Psoas muscle (tissue), 8 donors: ENCODE measurements around the gene VPS13D. TPM values are rescaled to one million over a fixed set of nuclear protein-coding genes. Genes with fewer than 3 reads are reported as not detected.

Source experiments
- ATAC-seq, 4 donors: fragments of 200-7000 bp; cut with Tn5 transposase; one replicate each; pipeline ENCODE4 v1.9.1; 2020; ENCODE audit warnings: moderate library complexity in 3 of 4, mild to moderate bottlenecking in 2 of 4
- DNase-seq, 2 donors: peaks; one replicate each; pipeline ENCODE4 v3.0.0-alpha.2; 2020
- H3K27ac ChIP-seq: fragments of 200-600 bp; one replicate; pipeline ENCODE4 v1.8.0; 2022
- H3K27me3 ChIP-seq, 3 donors: fragments of 200-600 bp in 1 of 3; one replicate each; pipeline versions ENCODE4 v1.6.1 to v1.8.0; 2013 to 2022; ENCODE audit warnings: low read length in 2 of 3, mild to moderate bottlenecking in 2 of 3, moderate library complexity in 1 of 3; ENCODE audit not compliant: insufficient read depth in 3 of 3
- H3K36me3 ChIP-seq, 2 donors: fragments of 200-600 bp in 1 of 2; one replicate each; pipeline versions ENCODE4 v1.6.1 to v1.8.0; 2013 to 2022; ENCODE audit warnings: low read depth in 1 of 2, mild to moderate bottlenecking in 1 of 2, moderate library complexity in 1 of 2; ENCODE audit not compliant: insufficient read depth in 1 of 2
- H3K4me1 ChIP-seq: fragments of 200-600 bp; one replicate; pipeline ENCODE4 v1.8.0; 2022
- H3K4me3 ChIP-seq: fragments of 200-600 bp; one replicate; pipeline ENCODE4 v1.8.0; 2022; ENCODE audit warnings: mild to moderate bottlenecking
- H3K9me3 ChIP-seq: fragments of 200-600 bp; one replicate; pipeline ENCODE4 v1.8.0; 2022
- WGBS, 3 donors: extraction: QIAGEN DNeasy Blood & Tissue Kit; methylation state at CpG; one replicate each; pipeline versions ENCODE4 v1.1.6 to v1.1.7; 2013; 5-methylcytosine and 5-hydroxymethylcytosine counted together
- intact Hi-C, 2 donors: fragments of 100-400 bp; cut with DNase I; formaldehyde crosslinking; loops; one replicate each; pipeline versions ENCODE4 v1.11.0 to v1.14.2; 2022
- polyA plus RNA-seq, 3 donors: library from polyadenylated mRNA; stranded (reverse); fragments of 200-250 nt; gene quantifications; one replicate each; pipeline ENCODE4 v1.2.3, GENCODE V29; 2013
- total RNA-seq, 4 donors: library from RNA; stranded (reverse); fragmentation: NEBNext Ultra II Directional in 2 of 4; extraction: Animal tissue kit (Norgen Biotek cat#: 25700) in 2 of 4; gene quantifications; one replicate each; pipeline versions ENCODE4 v1.2.1 to v1.2.4, GENCODE V29; 2021 to 2023
- TF ChIP-seq, protein P1 (sequence below): fragments of 200-600 bp; IDR thresholded peaks from one replicate; pipeline ENCODE4 v1.8.0; 2022; ENCODE audit warnings: antibody characterized with exemption
- donor health status: healthy with polysubstance abuse.
- donor health status: DM: no; HTN: no; CAD: no; lungs with moderate emphysema.
- donor health status: Bipolar disorder and iron deficiency.
- donor health status: healthy.
- donor health status: DM: yes; HTN: yes; CAD: no.
- donor health status: DM: no; HTN: no; CAD: no.
- donor health status: DM: no; HTN: no; CAD: no.
- donor health status: DM: yes; HTN: yes; CAD: no.

Gene VPS13D
- total and polyA plus RNA-seq, 7 donors = 19.9 to 69.1 (median 45.3) TPM

DNA sequence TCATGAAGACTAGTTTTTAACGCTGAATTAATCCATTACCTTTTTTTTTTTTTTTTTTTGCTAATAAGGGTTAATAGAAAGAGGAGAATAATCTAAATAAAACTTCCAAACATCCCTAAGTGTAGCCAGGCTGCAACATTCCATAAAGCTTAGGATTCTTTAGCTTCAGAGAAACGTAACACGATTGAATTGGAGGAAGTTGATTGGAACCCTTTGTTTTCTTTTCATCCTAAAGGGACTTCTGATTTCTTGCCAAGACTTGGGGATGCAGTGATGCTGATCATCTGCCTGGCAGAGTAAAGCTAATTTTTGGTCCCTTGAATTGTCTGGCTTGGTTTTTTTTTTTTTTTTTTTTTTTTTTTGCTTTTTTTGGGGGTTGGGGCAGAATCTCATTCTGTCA, 142.9 kb downstream of the VPS13D start:
- Histone ChIP-seq H3K4me3 (no peak overlapping the region), H3K27me3 (no peaks in the 10 kb centered on the region), H3K27ac (no peak overlapping the region), H3K9me3 (no peaks in the 10 kb centered on the region), H3K4me1 (no peaks in the 10 kb centered on the region), H3K36me3 (peaks cover 6 to 88% of the 10 kb centered on the region in 2 donors)
- no peak for ATAC-seq
- no peak for DNase-seq
- TF ChIP-seq, protein P1, sequence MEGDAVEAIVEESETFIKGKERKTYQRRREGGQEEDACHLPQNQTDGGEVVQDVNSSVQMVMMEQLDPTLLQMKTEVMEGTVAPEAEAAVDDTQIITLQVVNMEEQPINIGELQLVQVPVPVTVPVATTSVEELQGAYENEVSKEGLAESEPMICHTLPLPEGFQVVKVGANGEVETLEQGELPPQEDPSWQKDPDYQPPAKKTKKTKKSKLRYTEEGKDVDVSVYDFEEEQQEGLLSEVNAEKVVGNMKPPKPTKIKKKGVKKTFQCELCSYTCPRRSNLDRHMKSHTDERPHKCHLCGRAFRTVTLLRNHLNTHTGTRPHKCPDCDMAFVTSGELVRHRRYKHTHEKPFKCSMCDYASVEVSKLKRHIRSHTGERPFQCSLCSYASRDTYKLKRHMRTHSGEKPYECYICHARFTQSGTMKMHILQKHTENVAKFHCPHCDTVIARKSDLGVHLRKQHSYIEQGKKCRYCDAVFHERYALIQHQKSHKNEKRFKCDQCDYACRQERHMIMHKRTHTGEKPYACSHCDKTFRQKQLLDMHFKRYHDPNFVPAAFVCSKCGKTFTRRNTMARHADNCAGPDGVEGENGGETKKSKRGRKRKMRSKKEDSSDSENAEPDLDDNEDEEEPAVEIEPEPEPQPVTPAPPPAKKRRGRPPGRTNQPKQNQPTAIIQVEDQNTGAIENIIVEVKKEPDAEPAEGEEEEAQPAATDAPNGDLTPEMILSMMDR = no peak
- intact Hi-C loops = no loop called here
- 68 to 76% (median 73%) methylated on average over 3 of the region's 3 CpGs for WGBS, 3 donors

DNA sequence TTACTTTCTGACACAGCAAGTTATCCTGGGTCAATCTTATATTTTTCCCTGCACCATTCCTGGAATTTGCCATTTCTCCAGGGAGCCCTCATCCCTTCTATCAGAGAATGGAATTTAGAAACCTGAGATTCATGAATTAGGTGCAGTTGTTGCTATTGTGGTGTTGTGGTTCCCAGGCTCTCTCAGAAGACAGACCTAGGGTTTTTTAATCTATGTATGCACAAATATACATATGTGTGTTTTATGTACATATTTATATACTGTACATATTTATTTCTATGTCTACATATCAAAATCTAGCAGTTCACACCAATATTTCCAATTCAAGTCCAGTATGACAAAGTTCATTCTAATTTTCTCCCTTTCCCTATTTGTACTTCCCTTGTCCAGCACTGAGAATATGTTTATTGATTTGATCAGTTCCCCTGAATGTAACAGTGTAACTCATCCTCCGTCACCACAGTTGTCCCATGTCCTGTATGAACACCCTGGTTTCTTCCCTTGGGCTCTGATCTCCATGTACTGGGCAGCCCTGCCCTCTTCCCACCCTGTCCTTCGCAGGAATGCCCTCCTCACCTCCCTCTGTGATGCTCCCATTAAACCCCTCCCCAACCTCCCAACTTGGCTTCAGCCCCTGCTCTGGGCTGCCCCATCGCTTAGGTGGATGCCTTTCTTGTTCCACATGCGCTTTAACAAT, 145.5 kb downstream of the VPS13D start:
- no peak overlapping the region for H3K4me3 ChIP-seq
- peaks cover 9 to 88% of the 10 kb centered on the region in 2 donors for H3K36me3 ChIP-seq
- WGBS, 3 donors = 90 to 97% (median 93%) methylated on average over 4 of the region's 4 CpGs
- DNase-seq = no peak
- H3K27me3 ChIP-seq = no peaks in the 10 kb centered on the region
- TF ChIP-seq, protein P1 = no peak
- ATAC-seq = no peak
- no peak overlapping the region for H3K27ac ChIP-seq
- H3K4me1 ChIP-seq = no peaks in the 10 kb centered on the region
- no peaks in the 10 kb centered on the region for H3K9me3 ChIP-seq
- intact Hi-C loops = no loop called here

DNA sequence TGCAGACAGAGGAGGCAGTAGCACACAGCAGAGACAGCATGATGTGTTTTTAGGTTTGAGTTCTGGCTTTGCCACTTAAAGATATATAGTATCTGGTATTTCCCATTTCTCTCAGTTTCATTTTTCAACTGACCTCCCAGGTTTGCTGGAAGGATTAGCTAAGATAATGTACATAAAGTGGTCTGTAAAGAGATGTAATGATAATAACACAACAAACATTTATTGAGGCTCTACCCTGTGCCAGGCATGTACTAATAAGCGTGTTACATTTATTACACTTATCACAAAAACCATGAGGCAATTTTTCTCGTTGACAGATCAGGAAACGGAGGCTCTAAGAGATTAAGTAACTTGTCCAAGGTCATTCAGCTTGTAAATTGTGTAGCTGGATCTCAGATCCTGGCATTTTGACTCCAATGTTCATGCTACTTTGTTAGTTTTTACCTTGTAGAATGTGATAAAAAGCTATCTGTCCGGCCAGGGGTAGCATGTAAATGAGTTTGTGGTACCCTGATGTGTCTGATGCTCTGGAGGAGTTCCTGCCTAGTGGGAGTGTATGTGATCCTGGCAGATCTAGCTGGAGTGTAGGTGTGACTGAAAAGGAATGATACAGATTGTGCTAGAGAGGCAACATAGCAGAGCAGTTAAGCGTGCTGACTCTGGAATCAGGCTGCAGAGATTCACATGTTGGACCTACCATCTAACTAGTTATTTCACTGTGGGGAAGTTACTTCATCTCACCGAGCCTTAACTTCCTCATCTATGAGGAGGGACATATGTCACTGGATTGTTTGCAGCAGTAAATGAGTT, 146.6 kb downstream of the VPS13D start:
- no peak overlapping the region for H3K27ac ChIP-seq
- WGBS, 3 donors = 81 to 86% (median 81%) methylated on average over 6 of the region's 6 CpGs
- no peaks in the 10 kb centered on the region for H3K27me3 ChIP-seq
- intact Hi-C loops = no loop called here
- H3K36me3 ChIP-seq = peaks cover 9 to 85% of the 10 kb centered on the region in 2 donors
- TF ChIP-seq, protein P1 = no peak
- no peak for DNase-seq
- no peaks in the 10 kb centered on the region for H3K4me1 ChIP-seq
- no peak overlapping the region for H3K4me3 ChIP-seq
- H3K9me3 ChIP-seq = no peaks in the 10 kb centered on the region
- ATAC-seq = peak in 1 of 4 donors; percentile 41

- H3K9me3 ChIP-seq = no peaks in the 10 kb centered on the region
- TF ChIP-seq, protein P1 = no peak
- H3K36me3 ChIP-seq = peaks cover 14 to 85% of the 10 kb centered on the region in 2 donors
- H3K4me3 ChIP-seq = no peak overlapping the region
- H3K4me1 ChIP-seq = no peaks in the 10 kb centered on the region
- intact Hi-C loops = no loop called here
- ATAC-seq (no peak), DNase-seq (no peak)
- whole genome bisulfite sequencing, 3 donors = 90 to 91% (median 91%) methylated on average over 2 of the region's 2 CpGs
- H3K27me3 ChIP-seq = no peaks in the 10 kb centered on the region
- H3K27ac ChIP-seq = no peak overlapping the region
Observed at GRCh38 chr1:12380326-12381249, 150.8 kb downstream of the VPS13D start.
